CD4-positive, alpha-beta T cell (primary cell): ENCODE data around the gene B4GALT6. TPM values are rescaled to one million over a fixed set of nuclear protein-coding genes. Genes with fewer than 3 reads are reported as not detected.

ENCODE experiments used
- ATAC-seq: fragments of 200-7000 bp; cut with Tn5 transposase; one replicate; pipeline ENCODE4 v1.10.0; 2022; ENCODE audit warnings: mild to moderate bottlenecking; ENCODE audit not compliant: poor library complexity
- CTCF ChIA-PET: fragments of 350-600 bp; sonication (Branson Sonifier 250); formaldehyde crosslinking; loops from one replicate; lab custom pipeline; 2021; ENCODE audit warnings: antibody characterized with exemption, inconsistent platforms; lab: Charles Lee
- POLR2A ChIA-PET: fragments of 350-600 bp; sonication (Branson Sonifier 250); formaldehyde crosslinking; loops from one replicate; lab custom pipeline; 2021; ENCODE audit warnings: antibody characterized with exemption, inconsistent platforms; lab: Charles Lee
- DNase-seq, 14 experiments: peaks; one replicate each; pipeline ENCODE4 v3.0.0-alpha.2; 2013 to 2020; ENCODE audit warnings: mixed read lengths in 2 of 14
- H3K27ac ChIP-seq, 2 donors: one replicate each; pipeline versions ENCODE4 v1.5.1 to v1.7.0; 2013; ENCODE audit warnings: low read length in 2 of 2, low read depth in 1 of 2, mild to moderate bottlenecking in 1 of 2
- H3K27me3 ChIP-seq, 2 experiments: 1 replicate in 1 of 2; 2 replicates in 1 of 2; pipeline versions ENCODE4 v1.6.1 to v1.7.0; 2013; ENCODE audit warnings: low read length in 2 of 2, control low read depth in 1 of 2, mild to moderate bottlenecking in 1 of 2, moderate library complexity in 1 of 2; ENCODE audit not compliant: insufficient read depth in 2 of 2, control insufficient read depth in 1 of 2
- H3K36me3 ChIP-seq: one replicate; pipeline ENCODE4 v1.6.1; 2013; ENCODE audit warnings: low read length, control low read depth; ENCODE audit not compliant: insufficient read depth
- H3K4me1 ChIP-seq: one replicate; pipeline ENCODE4 v1.6.1; 2013; ENCODE audit warnings: low read length, control low read depth; ENCODE audit not compliant: insufficient read depth
- H3K4me3 ChIP-seq: one replicate; pipeline ENCODE4 v1.5.1; 2013; ENCODE audit warnings: mild to moderate bottlenecking, low read length, moderate library complexity
- H3K9me3 ChIP-seq, 2 experiments: 1 replicate in 1 of 2; 2 replicates in 1 of 2; pipeline versions ENCODE4 v1.6.1 to v1.7.0; 2013; ENCODE audit warnings: low read length in 2 of 2, mild to moderate bottlenecking in 2 of 2, control low read depth in 1 of 2, moderate library complexity in 1 of 2; ENCODE audit not compliant: control insufficient read depth in 1 of 2, insufficient read depth in 1 of 2
- H3K27ac Mint-ChIP-seq: one replicate; pipeline ENCODE4 v1.8.0; 2020; ENCODE audit warnings: mixed read lengths
- H3K27me3 Mint-ChIP-seq: one replicate; pipeline ENCODE4 v1.8.0; 2021; ENCODE audit warnings: mixed read lengths
- H3K36me3 Mint-ChIP-seq: one replicate; pipeline ENCODE4 v1.8.0; 2021; ENCODE audit warnings: low read depth, mixed read lengths
- H3K4me1 Mint-ChIP-seq: one replicate; pipeline ENCODE4 v1.8.0; 2021; ENCODE audit warnings: low read depth, mixed read lengths
- H3K4me3 Mint-ChIP-seq: one replicate; pipeline ENCODE4 v1.8.0; 2020; ENCODE audit warnings: mild to moderate bottlenecking, mixed read lengths
- H3K9me3 Mint-ChIP-seq: one replicate; pipeline ENCODE4 v1.8.0; 2020; ENCODE audit warnings: mixed read lengths
- CTCF ChIP-seq: fragments of 200-600 bp; IDR thresholded peaks from one replicate; pipeline ENCODE4 v1.8.0; 2022; ENCODE audit warnings: antibody characterized with exemption, mild to moderate bottlenecking
- intact Hi-C, 2 experiments: fragments of 100-400 bp; cut with DNase I in 1 of 2; cut with micrococcal nuclease in 1 of 2; formaldehyde crosslinking; loops; one replicate each; pipeline versions ENCODE4 v1.15.1 to v1.9.0; 2023 to 2025; cut with DNase I, micrococcal nuclease
- total RNA-seq, 174 experiments: library from RNA in 2 of 174; stranded (reverse) in 2 of 174; gene quantifications; one replicate each; pipeline ENCODE4 v1.2.3 and lab custom pipeline; 2021 to 2026

B4GALT6 gene
- total RNA-seq, 2 experiments from 2014 or later: 0.75 TPM; not detected in 1

GRCh38 chr18:31619291-31619690 is 65.1 kb downstream of the B4GALT6 start:
- H3K9me3 ChIP-seq: no peaks in the 10 kb centered on the region
- Mint-ChIP-seq H3K9me3 (no peaks in the 10 kb centered on the region), H3K27ac (no peak overlapping the region), H3K4me1 (no peaks in the 10 kb centered on the region), H3K27me3 (peaks cover 7% of the 10 kb centered on the region), H3K36me3 (no peaks in the 10 kb centered on the region), H3K4me3 (no peak overlapping the region)
- intact Hi-C loops: no loop called here
- no peaks in the 10 kb centered on the region for H3K36me3 ChIP-seq
- H3K4me1 ChIP-seq: no peaks in the 10 kb centered on the region
- POLR2A ChIA-PET: no interaction called here
- no peak for ATAC-seq
- CTCF ChIA-PET: no interaction called here
- TF ChIP-seq CTCF: no peak
- no peak for DNase-seq
- no peaks in the 10 kb centered on the region for H3K27me3 ChIP-seq
- no peak overlapping the region for H3K4me3 ChIP-seq
- no peak overlapping the region for H3K27ac ChIP-seq

DNA sequence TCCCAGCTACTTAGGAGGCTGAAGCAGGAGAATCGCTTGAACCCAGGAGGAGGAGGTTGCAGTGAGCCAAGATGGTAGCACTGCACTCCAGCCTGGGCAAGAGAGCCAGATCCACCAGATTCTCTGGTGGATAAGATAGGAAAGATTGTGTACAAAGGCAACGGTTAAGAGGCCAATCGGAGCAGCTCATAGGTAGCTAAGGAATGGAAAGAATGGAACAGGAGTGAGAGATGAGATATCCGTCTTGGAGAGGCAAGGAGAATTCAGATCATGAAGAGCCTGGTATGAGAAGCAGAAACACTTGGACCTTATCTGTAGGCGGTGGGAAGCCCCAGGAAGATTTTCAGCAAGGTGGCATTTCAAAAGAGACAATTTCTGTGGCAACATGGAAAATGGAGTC is 65.6 kb downstream of the B4GALT6 start:
- Histone ChIP-seq H3K36me3 (no peaks in the 10 kb centered on the region), H3K4me3 (no peak overlapping the region), H3K27me3 (no peaks in the 10 kb centered on the region), H3K4me1 (no peaks in the 10 kb centered on the region), H3K9me3 (no peaks in the 10 kb centered on the region), H3K27ac (no peak overlapping the region)
- no peak for DNase-seq
- POLR2A ChIA-PET: no interaction called here
- H3K27me3 Mint-ChIP-seq: peaks cover 7% of the 10 kb centered on the region
- no peaks in the 10 kb centered on the region for H3K9me3 Mint-ChIP-seq
- no peak for ATAC-seq
- CTCF ChIA-PET: no interaction called here
- no peaks in the 10 kb centered on the region for H3K4me1 Mint-ChIP-seq
- no peaks in the 10 kb centered on the region for H3K36me3 Mint-ChIP-seq
- no peak overlapping the region for H3K27ac Mint-ChIP-seq
- no peak overlapping the region for H3K4me3 Mint-ChIP-seq
- intact Hi-C loops: no loop called here
- TF ChIP-seq CTCF: no peak

GRCh38 chr18:31617031-31617717 is 67.2 kb downstream of the B4GALT6 start:
- H3K4me1 Mint-ChIP-seq: no peaks in the 10 kb centered on the region
- Histone ChIP-seq H3K36me3 (no peaks in the 10 kb centered on the region), H3K4me1 (no peaks in the 10 kb centered on the region), H3K27ac (no peak overlapping the region), H3K27me3 (no peaks in the 10 kb centered on the region), H3K9me3 (no peaks in the 10 kb centered on the region), H3K4me3 (no peak overlapping the region)
- TF ChIP-seq CTCF: no peak
- no peak for DNase-seq
- no peak overlapping the region for H3K4me3 Mint-ChIP-seq
- ChIA-PET CTCF (no interaction called here), POLR2A (no interaction called here)
- peaks cover 7% of the 10 kb centered on the region for H3K27me3 Mint-ChIP-seq
- no peaks in the 10 kb centered on the region for H3K36me3 Mint-ChIP-seq
- intact Hi-C loops: no loop called here
- ATAC-seq: no peak
- H3K27ac Mint-ChIP-seq: no peak overlapping the region
- no peaks in the 10 kb centered on the region for H3K9me3 Mint-ChIP-seq
